Neural cell (in vitro differentiated cells): ENCODE data around the gene FAM219A.

ENCODE experiments used
- CTCF ChIP-seq: fragments of 450-650 bp; IDR thresholded peaks from 2 replicates; pipeline ENCODE4 v1.5.1; 2014; ENCODE audit warnings: antibody characterized with exemption, mild to moderate bottlenecking, moderate library complexity; ENCODE audit not compliant: poor library complexity, severe bottlenecking
- EZH2 ChIP-seq: fragments of 200-600, 300-800 bp; shearing (Covaris generic), sonication (generic); IDR thresholded peaks from 2 replicates; pipeline ENCODE4 v1.6.1; 2014; ENCODE audit warnings: antibody characterized with exemption, low read length, borderline replicate concordance, mild to moderate bottlenecking; ENCODE audit not compliant: insufficient read depth, poor library complexity, severe bottlenecking
- POLR2AphosphoS5 ChIP-seq: IDR thresholded peaks from 2 replicates; pipeline ENCODE4 v1.6.1; 2012
- REST ChIP-seq: IDR thresholded peaks from 2 replicates; pipeline ENCODE4 v1.6.1; 2012; ENCODE audit warnings: borderline replicate concordance
- TAF1 ChIP-seq: IDR thresholded peaks from 2 replicates; pipeline ENCODE4 v1.6.1; 2012; ENCODE audit warnings: low read depth

DNA sequence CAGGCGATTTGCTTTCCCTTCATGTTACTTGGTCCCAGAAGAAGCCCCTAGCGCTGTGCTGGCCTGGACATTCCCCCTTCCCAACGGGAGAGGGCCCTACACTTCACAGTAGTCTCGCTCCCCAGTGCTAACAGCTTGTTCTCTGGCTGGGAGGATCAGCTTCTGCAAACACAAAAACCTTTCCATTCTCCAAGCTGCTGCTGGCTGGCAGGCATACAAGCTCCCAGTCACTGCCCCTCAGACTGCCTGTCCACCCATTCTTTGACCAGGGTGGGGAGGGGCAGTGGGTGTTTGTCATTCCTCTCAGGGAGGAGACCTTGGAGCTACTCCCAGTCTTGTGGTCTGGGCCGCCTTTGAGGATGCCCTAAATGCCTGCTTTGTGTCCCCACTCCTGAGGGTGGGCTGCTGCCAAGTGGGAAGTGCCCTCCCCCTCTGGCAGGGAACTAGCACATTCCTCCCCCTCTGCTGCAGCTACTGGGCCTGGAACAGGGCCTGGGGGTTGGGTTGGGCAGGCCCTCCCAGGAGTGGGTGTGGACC, 43.6 kb upstream of the FAM219A start:
- TF ChIP-seq CTCF = no peak
- no peak for TF ChIP-seq TAF1
- TF ChIP-seq EZH2 = no peak
- no peak for TF ChIP-seq REST
- no peak for TF ChIP-seq POLR2AphosphoS5
